ENCODE measurements around the gene SPESP1. TPM values are rescaled to one million over a fixed set of nuclear protein-coding genes. Genes with fewer than 3 reads are reported as not detected.

The SPESP1 gene
- total and polyA plus RNA-seq, 2 of the 8 experiments (the other 6 are each of a cell fraction or from before 2014, with no cell fraction given): not detected

GRCh38 chr15:68887819-68888218, 42.5 kb upstream of the SPESP1 start:
- Histone ChIP-seq H3K4me3 (ENCODE audit: extremely low read depth in 1 of 4, insufficient read depth in 2 of 4, low read depth in 3 of 4, low read length in 4 of 4) (no peak overlapping the region), H2BK20ac (ENCODE audit: low read length) (no peak overlapping the region), H3K23me2 (ENCODE audit: low read depth, low read length) (no peaks in the 10 kb centered on the region), H2AK5ac (ENCODE audit: low read depth, low read length) (no peak overlapping the region), H3K18ac (ENCODE audit: extremely low read depth, low read length) (0 out of 2 replicates have a peak overlapping the region, but pooled peaks have one; percentile 38), H3K23ac (ENCODE audit: insufficient read length) (no peak overlapping the region), H3K36me3 (ENCODE audit: control insufficient read depth in 2 of 4, insufficient read depth in 4 of 4, low read length in 3 of 4) (no peaks in the 10 kb centered on the region), H2BK120ac (replicated peaks; ENCODE audit: low read depth, low read length) (no peak overlapping the region), H3K27me3 (replicated peaks in 1 of 4; ENCODE audit: control insufficient read depth in 3 of 4, extremely low read depth in 1 of 4, insufficient read depth in 3 of 4, low read length in 3 of 4) (no peaks in the 10 kb centered on the region), H4K8ac (ENCODE audit: extremely low read depth, insufficient read depth, low read length) (no peak overlapping the region; the same call in 1 of the 2 replicates), H2BK15ac (ENCODE audit: low read length) (no peak overlapping the region), H3K9ac (replicated peaks in 1 of 4; ENCODE audit: extremely low read depth in 1 of 4, low read depth in 3 of 4, low read length in 3 of 4) (no peak overlapping the region), H3K4me2 (ENCODE audit: insufficient read depth in 1 of 2, low read depth in 2 of 2, low read length in 2 of 2) (no peak overlapping the region), H2AFZ (ENCODE audit: low read length) (0 out of 2 replicates have a peak overlapping the region, but pooled peaks have one; percentile 13), H4K5ac (ENCODE audit: insufficient read length, low read depth, low read length) (no peak overlapping the region), H3K27ac (ENCODE audit: low read depth, low read length) (no peak overlapping the region), H2BK5ac (ENCODE audit: low read depth, low read length) (no peak overlapping the region), H3K79me1 (ENCODE audit: low read depth, low read length) (no peaks in the 10 kb centered on the region), H3K79me2 (ENCODE audit: control insufficient read depth in 1 of 2, insufficient read depth in 2 of 2, low read length in 2 of 2) (no peaks in the 10 kb centered on the region), H3K4me1 (replicated peaks in 1 of 4; ENCODE audit: control insufficient read depth in 3 of 4, insufficient read depth in 4 of 4, low read length in 3 of 4) (no peaks in the 10 kb centered on the region; a peak in 1 of 7 replicates), H2BK12ac (ENCODE audit: low read depth, low read length) (no peak overlapping the region), H3K4ac (replicated peaks; ENCODE audit: insufficient read length, low read depth, low read length) (no peak overlapping the region), H4K20me1 (replicated peaks in 1 of 2; ENCODE audit: control insufficient read depth in 1 of 2, insufficient read depth in 2 of 2, low read length in 2 of 2) (no peaks in the 10 kb centered on the region), H3K9me3 (ENCODE audit: insufficient read depth in 2 of 2, low read depth in 1 of 2, low read length in 1 of 2) (no peaks in the 10 kb centered on the region), H4K91ac (replicated peaks; ENCODE audit: insufficient read length, low read length) (no peak overlapping the region), H3K14ac (ENCODE audit: insufficient read length) (no peak overlapping the region), H3K56ac (replicated peaks; ENCODE audit: insufficient read length, low read depth, low read length) (no peak overlapping the region)
- ChIA-PET POLR2A (ENCODE audit: partially characterized antibody) (no interaction called here), CTCF (ENCODE audit: partially characterized antibody) (interaction anchor here (0.7 to 4.5 kb wide), 2 partner anchors 12 to 237 kb away, joined by 3 to 26 read pairs; no protein-coding TSS in a partner anchor)
- DNase-seq (ENCODE audit: low read depth in 1 of 2, low spot score in 2 of 2) (no peak), FAIRE-seq (no peak)
- no peak for TF ChIP-seq RXRA (IDR thresholded peaks at IDR 0.05; ENCODE audit: insufficient read depth, low read depth, low read length)
- TF ChIP-seq JUND (IDR thresholded peaks at IDR 0.05; ENCODE audit: low read length): no peak
- no peak for TF ChIP-seq TAF7 (optimal IDR thresholded peaks at IDR 0.05; ENCODE audit: borderline replicate concordance, low read depth, low read length)
- TF ChIP-seq GTF2F1 (IDR thresholded peaks at IDR 0.05; ENCODE audit: borderline replicate concordance, low read depth, low read length): no peak
- no peak for TF ChIP-seq SUZ12 (IDR thresholded peaks at IDR 0.05; ENCODE audit: low read length)
- TF ChIP-seq CBX8 (IDR thresholded peaks at IDR 0.05; ENCODE audit: borderline replicate concordance, low read depth, low read length): no peak
- no peak for TF ChIP-seq POLR2A (IDR thresholded peaks at IDR 0.05; ENCODE audit: control extremely low read depth in 1 of 2, low read depth in 2 of 2, low read length in 2 of 2)
- no peak for TF ChIP-seq SIRT6 (IDR thresholded peaks at IDR 0.05; ENCODE audit: low read length)
- TF ChIP-seq EGR1 (IDR thresholded peaks at IDR 0.05; ENCODE audit: borderline replicate concordance, low read depth, low read length): no peak
- 87% methylated on average over 8 of the region's 8 CpGs; no CpG with 5 or more reads in 1 of the 2 experiments for WGBS, 2 experiments (ENCODE audit: extremely low coverage in 1 of 2, insufficient coverage in 1 of 2, insufficient read length in 1 of 2, insufficient replicate concordance in 2 of 2, low coverage in 1 of 2, low lambda C conversion rate in 2 of 2, missing lambda C conversion rate in 1 of 2)
